Peyer's patch (tissue), 4 donors: Measurements from ENCODE around the gene KAZN.

Source experiments
- CTCF ChIP-seq, 6 experiments: fragments of 450-650 bp in 4 of 6; fragments of 200-600 bp in 2 of 6; sonication (generic) in 1 of 6; IDR thresholded peaks; one replicate each; pipeline ENCODE4 v1.5.1; 2017 to 2019; ENCODE audit warnings: antibody characterized with exemption in 6 of 6, mild to moderate bottlenecking in 3 of 6, moderate library complexity in 1 of 6
- POLR2A ChIP-seq, 2 donors: fragments of 450-650 bp; IDR thresholded peaks; one replicate each; pipeline ENCODE4 v1.5.1; 2017; ENCODE audit warnings: antibody characterized with exemption in 2 of 2, mild to moderate bottlenecking in 2 of 2, moderate library complexity in 2 of 2

DNA sequence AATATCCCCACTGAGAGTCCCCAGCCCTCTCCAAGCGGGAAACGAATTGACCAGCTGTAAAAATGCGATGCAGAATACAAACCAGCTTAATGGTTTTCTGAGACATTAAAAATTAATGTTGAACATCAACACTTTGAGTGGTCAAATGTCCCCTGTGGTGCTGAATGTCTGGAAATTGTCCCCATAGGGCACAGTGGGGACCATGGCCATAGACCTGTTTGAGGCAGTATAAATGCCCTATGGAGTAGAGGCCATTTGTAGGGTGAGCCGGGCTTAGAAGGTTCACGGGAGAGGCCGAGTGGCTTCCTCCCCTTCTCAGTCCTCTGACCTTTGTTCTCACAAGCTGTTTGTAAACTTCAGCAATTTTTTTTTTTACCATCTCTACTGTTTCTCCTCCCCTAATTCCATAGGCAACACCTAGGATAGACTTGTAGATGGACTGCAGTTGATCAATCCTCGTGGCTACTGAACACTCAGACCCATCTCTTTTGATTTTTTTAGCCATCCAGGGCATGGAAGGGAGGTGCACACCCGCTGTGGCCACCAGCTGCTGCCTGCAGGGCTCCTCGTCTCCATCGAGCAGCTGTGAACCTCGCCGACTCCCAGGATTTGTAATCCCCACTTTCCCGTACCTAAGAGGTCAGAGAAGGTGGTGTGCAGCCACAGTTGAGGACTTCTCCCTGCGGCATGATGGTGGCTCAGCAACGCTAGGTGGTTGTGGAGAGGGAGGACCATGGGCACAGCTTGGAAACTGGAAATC is 41.0 kb downstream of the KAZN start:
- TF ChIP-seq CTCF (IDR thresholded peaks at IDR 0.05) (no peak), POLR2A (IDR thresholded peaks at IDR 0.05) (no peak)
